ENCODE results near the gene RAPSN.

Gene RAPSN

GRCh38 chr11:47489395-47489755, 40.4 kb upstream of the RAPSN start:
- Histone ChIP-seq H3K9me3 (ENCODE audit: severe bottlenecking) (no peaks in the 10 kb centered on the region), H3K27ac (no peak overlapping the region), H3K4me3 (ENCODE audit: low read depth, low read length) (no peak overlapping the region), H3K27me3 (ENCODE audit: insufficient read depth, low read depth, severe bottlenecking) (no peaks in the 10 kb centered on the region), H3K36me3 (peaks cover 54% of the 10 kb centered on the region)
- no peak for DNase-seq
- TF ChIP-seq CTCF (IDR thresholded peaks at IDR 0.05; ENCODE audit: low read depth, low read length) = no peak

DNA sequence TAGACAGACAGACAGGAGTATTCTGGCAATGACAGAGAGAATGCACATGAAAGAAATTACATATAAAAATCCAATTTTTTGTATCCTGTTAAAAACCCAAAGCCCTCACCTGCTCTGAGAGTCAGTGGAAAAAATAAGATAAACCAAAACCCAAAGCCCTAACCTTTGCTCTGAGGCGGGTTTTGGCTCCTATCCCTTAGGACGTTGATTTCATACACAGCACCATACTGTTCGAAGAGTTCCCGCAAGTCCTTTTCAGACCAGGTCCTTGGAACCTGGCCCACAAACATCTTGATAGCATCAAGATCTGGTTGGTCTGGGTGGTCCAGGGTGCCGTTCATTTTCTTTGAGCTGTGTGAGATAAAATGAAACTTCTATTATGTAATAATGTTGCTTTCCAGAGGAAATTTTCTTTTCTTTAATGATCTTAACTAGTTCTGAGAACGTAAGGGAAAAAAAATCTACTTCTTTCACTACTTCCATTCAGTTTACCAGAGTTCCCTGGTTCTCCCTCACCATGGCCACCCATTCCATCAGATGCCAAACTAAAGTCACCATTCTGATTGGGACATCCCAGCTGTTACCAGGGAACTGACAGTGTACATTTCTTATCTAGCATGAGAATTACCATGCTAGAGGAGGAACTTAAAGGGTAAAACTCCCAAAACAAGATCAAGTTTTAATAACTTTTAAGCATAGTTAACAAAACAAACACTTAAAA, 39.9 kb upstream of the RAPSN start:
- no peaks in the 10 kb centered on the region for H3K9me3 ChIP-seq (ENCODE audit: severe bottlenecking)
- no peak for TF ChIP-seq CTCF (IDR thresholded peaks at IDR 0.05; ENCODE audit: low read depth, low read length)
- H3K27ac ChIP-seq = no peak overlapping the region
- peaks cover 53% of the 10 kb centered on the region for H3K36me3 ChIP-seq
- no peak overlapping the region for H3K4me3 ChIP-seq (ENCODE audit: low read depth, low read length)
- no peaks in the 10 kb centered on the region for H3K27me3 ChIP-seq (ENCODE audit: insufficient read depth, low read depth, severe bottlenecking)
- no peak for DNase-seq

- Histone ChIP-seq H3K27me3 (ENCODE audit: insufficient read depth, low read depth, severe bottlenecking) (no peaks in the 10 kb centered on the region), H3K36me3 (peaks cover 56% of the 10 kb centered on the region), H3K27ac (no peak overlapping the region), H3K4me3 (ENCODE audit: low read depth, low read length) (no peak overlapping the region), H3K9me3 (ENCODE audit: severe bottlenecking) (no peaks in the 10 kb centered on the region)
- TF ChIP-seq CTCF (IDR thresholded peaks at IDR 0.05; ENCODE audit: low read depth, low read length) = no peak
- DNase-seq = no peak
These were observed 39.2 kb upstream of the RAPSN start for GRCh38 chr11:47488111-47488510.

DNA sequence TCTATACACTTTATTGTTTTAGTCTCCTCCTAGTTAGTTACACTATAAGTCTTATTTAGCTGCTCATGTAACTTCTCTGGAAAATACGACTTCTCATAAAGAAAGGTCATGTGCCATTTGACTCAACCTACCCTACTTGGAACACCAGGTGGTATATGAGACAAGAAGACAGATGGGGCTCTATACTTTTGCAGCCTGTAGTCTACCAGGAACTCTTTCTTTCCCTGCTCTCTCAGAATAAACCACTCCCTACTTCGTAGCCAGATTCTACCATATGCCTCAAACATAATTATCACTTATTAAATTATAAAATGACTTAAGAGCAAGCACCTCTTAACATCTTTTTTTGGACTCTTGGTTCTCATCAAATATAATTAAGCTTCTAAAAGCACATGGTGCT, 38.5 kb upstream of the RAPSN start:
- peaks cover 59% of the 10 kb centered on the region for H3K36me3 ChIP-seq
- no peak for DNase-seq
- no peak overlapping the region for H3K4me3 ChIP-seq (ENCODE audit: low read depth, low read length)
- no peaks in the 10 kb centered on the region for H3K9me3 ChIP-seq (ENCODE audit: severe bottlenecking)
- TF ChIP-seq CTCF (IDR thresholded peaks at IDR 0.05; ENCODE audit: low read depth, low read length) = no peak
- H3K27ac ChIP-seq = no peak overlapping the region
- H3K27me3 ChIP-seq (ENCODE audit: insufficient read depth, low read depth, severe bottlenecking) = no peaks in the 10 kb centered on the region

DNA sequence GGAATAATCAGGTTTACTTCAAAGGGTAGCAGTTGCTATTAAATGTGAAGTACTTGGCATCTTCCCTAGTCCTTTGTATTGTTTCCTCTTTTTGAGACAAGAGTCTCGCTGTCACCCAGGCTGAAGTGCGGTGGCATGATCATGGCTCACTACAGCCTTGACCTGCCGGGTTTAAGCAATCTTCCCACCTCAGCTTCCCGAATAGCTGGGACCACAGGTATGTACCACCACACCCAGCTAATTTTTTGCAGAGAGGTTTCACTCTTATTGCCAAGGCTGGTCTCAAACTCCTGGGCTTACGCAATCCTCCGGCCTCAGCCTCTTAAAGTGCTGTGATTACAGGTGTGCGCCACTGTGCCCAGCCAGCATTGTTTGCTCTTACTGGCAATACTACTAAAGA, 36.2 kb upstream of the RAPSN start:
- no peak for DNase-seq
- H3K27me3 ChIP-seq (ENCODE audit: insufficient read depth, low read depth, severe bottlenecking) = no peaks in the 10 kb centered on the region
- peaks cover 74% of the 10 kb centered on the region for H3K36me3 ChIP-seq

More for the DNA sequence above, 36.2 kb upstream of the RAPSN start:
- H3K27ac ChIP-seq = no peak overlapping the region
- no peak for TF ChIP-seq CTCF (IDR thresholded peaks at IDR 0.05; ENCODE audit: low read depth, low read length)
- H3K4me3 ChIP-seq (ENCODE audit: low read depth, low read length) = no peak overlapping the region
- no peaks in the 10 kb centered on the region for H3K9me3 ChIP-seq (ENCODE audit: severe bottlenecking)
